ENCODE results near the gene KIF26A.

Gene KIF26A

GRCh38 chr14:104146651-104147345 is 8.4 kb downstream of the KIF26A start:
- no peak overlapping the region for H3K27ac ChIP-seq
- no peak for TF ChIP-seq ZFX (IDR thresholded peaks at IDR 0.05)
- no peak for TF ChIP-seq CTCF (conservative IDR thresholded peaks at IDR 0.05)

GRCh38 chr14:104147346-104148125 is 9.1 kb downstream of the KIF26A start:
- no peak for TF ChIP-seq ZFX (IDR thresholded peaks at IDR 0.05)
- TF ChIP-seq CTCF (conservative IDR thresholded peaks at IDR 0.05) = no peak
- no peak overlapping the region for H3K27ac ChIP-seq

GRCh38 chr14:104148433-104149277 is 10.3 kb downstream of the KIF26A start:
- no peak for TF ChIP-seq CTCF (conservative IDR thresholded peaks at IDR 0.05)
- H3K27ac ChIP-seq = no peak overlapping the region

DNA sequence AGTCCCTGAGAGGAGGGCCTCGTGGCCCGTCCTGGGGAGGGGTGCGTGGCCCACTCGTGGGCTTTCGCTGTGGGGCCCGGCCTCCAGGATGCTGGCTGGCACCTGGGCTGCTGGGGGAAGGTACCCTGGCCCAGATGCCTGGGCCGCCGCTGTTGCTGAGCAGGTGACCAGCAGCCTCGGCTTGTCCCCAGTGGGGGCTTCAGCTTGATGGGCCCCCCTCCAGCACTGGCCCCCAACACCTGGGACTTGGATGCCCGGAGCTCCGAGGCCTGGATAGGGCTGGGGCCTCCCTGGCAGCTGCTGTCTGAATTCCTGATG is 10.8 kb downstream of the KIF26A start:
- no peak overlapping the region for H3K27ac ChIP-seq
- TF ChIP-seq ZFX (IDR thresholded peaks at IDR 0.05) (no peak), CTCF (conservative IDR thresholded peaks at IDR 0.05) (no peak)

GRCh38 chr14:104149617-104150135 is 11.3 kb downstream of the KIF26A start:
- TF ChIP-seq ZFX (IDR thresholded peaks at IDR 0.05) = no peak
- no peak for TF ChIP-seq CTCF (conservative IDR thresholded peaks at IDR 0.05)
- H3K27ac ChIP-seq = no peak overlapping the region

DNA sequence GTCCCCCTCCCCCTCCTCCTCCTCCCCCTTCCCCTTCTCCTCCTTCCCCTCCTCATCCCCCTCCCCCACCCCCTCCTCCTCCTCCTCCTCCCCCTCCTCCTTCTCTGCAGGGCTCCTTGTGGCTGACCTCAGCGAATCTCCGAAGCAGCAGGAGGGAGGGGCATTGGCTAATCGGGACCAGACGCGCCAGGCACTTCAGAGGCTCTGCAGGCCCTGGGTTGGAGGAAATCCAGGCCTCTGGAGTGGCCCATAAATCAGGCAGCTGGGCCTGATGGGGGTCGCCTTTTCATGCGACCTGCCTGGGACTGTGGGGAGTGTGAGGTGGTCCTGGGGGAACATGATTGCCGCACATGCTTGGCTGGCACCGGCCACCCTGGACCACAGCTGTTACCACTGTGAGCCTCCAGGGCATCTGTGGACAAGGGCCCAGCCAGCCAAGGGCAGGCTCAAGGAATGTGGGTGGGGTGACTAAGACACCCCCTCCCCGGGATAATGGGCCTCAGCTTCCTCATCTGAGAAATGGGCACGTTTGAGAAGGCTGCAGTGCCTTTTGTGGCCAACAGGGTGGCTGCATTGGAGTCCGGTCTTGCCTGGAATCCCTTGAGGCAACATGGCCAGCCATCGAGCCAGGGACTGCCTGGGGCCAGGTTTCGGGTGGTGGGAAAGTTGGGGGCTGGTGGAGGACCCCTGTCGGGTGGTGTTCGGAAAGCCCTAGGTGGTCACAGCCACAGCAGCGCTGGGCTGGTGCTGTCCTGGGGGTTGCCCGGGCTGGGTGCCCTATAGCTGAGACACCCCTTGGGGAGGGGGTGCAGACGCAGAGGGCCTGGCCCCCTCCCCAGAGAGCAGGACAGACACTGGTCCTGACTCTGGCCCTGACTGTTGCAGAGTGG is 12.0 kb downstream of the KIF26A start:
- TF ChIP-seq CTCF (conservative IDR thresholded peaks at IDR 0.05) = no peak; the same call in 1 of the 2 replicates
- H3K27ac ChIP-seq = no peak overlapping the region
